ENCODE data around the gene SPC24. TPM values are rescaled to one million over a fixed set of nuclear protein-coding genes. Genes with fewer than 3 reads are reported as not detected.

SPC24 gene
- total and polyA plus RNA-seq, 2 of the 4 experiments (the other 2 are of a cell fraction), result 12.2 to 97.5 TPM

DNA sequence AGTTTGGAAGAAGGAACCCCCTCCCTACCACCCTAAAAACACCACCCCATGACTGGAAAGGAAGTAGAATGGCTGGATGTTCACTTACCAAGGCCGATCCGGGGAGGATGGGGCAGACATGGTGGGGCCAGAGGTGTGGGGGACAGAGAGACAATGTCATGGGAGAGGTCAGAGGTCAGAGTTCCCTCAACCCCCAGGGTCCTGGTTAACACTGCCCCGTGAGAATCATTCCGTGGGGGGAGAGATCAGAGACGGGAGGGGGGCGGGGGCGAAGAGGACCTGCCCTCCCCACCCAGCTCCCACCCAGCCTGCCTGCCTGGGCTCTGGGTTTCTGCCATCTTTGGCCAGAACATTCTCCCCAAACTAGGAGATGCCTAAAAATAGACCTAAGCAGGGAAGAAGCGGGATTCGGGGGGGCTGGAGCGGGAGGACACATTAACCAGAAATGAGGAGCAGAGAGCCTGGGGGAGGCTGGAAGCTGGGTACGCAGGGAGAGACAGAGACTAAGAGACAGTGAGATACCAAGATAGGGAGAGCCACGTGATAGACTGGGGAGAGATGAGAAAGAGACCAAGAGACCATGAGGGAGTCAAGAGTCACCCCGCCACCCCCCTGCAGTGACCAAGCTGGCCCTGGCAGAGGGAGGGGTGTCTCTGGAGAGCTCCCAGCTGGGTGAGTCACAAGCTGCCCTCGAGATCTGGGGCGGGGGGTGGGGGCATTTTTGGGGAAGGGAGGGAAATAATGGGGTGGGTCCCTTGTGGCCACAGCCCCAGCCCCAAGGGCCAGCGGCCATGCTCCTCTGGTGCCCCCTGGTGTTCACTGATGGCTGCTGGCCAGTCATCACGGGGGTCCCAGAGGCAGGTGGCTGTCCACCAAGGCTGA is 47.9 kb upstream of the SPC24 start:
- no TSS peak for BruUV-seq (replicated peaks)
- peak overlapping the region; percentile 81 for H2BK5ac ChIP-seq (ENCODE audit: low read depth, low read length, poor library complexity, severe bottlenecking)
- TF ChIP-seq CEBPB (IDR thresholded peaks at IDR 0.05; ENCODE audit: low read depth, low read length) (no peak), NFE2L2 (IDR thresholded peaks at IDR 0.05; ENCODE audit: low read depth, low read length) (no peak), SMC3 (IDR thresholded peaks at IDR 0.05; ENCODE audit: low read depth, low read length) (peak; percentile 86), BHLHE40 (IDR thresholded peaks at IDR 0.05; ENCODE audit: low read depth, low read length) (no peak), MXI1 (IDR thresholded peaks at IDR 0.05; ENCODE audit: borderline replicate concordance, low read depth, low read length) (peak; percentile 16; the same call in 1 of the 2 replicates), FOS (IDR thresholded peaks at IDR 0.05; ENCODE audit: low read depth, low read length) (peak; percentile 38; the same call in 1 of the 2 replicates), RCOR1 (IDR thresholded peaks at IDR 0.05; ENCODE audit: insufficient replicate concordance, low read length) (no peak), MAFK (IDR thresholded peaks at IDR 0.05; ENCODE audit: low read depth, low read length) (no peak), MAZ (IDR thresholded peaks at IDR 0.05; ENCODE audit: borderline replicate concordance, low read depth, low read length) (peak; percentile 80; the same call in 1 of the 2 replicates), RFX5 (IDR thresholded peaks at IDR 0.05; ENCODE audit: low read depth, low read length) (no peak), RAD21 (IDR thresholded peaks at IDR 0.05; ENCODE audit: low read length) (peak; percentile 86), CHD1 (IDR thresholded peaks at IDR 0.05; ENCODE audit: low read depth, low read length) (no peak), POLR2A (IDR thresholded peaks at IDR 0.05; ENCODE audit: low read depth, low read length) (no peak)
- TF ChIP-seq, protein P1, sequence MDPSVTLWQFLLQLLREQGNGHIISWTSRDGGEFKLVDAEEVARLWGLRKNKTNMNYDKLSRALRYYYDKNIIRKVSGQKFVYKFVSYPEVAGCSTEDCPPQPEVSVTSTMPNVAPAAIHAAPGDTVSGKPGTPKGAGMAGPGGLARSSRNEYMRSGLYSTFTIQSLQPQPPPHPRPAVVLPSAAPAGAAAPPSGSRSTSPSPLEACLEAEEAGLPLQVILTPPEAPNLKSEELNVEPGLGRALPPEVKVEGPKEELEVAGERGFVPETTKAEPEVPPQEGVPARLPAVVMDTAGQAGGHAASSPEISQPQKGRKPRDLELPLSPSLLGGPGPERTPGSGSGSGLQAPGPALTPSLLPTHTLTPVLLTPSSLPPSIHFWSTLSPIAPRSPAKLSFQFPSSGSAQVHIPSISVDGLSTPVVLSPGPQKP (IDR thresholded peaks at IDR 0.05; ENCODE audit: borderline replicate concordance, low read depth, low read length), result no peak
- TF ChIP-seq, protein P2, sequence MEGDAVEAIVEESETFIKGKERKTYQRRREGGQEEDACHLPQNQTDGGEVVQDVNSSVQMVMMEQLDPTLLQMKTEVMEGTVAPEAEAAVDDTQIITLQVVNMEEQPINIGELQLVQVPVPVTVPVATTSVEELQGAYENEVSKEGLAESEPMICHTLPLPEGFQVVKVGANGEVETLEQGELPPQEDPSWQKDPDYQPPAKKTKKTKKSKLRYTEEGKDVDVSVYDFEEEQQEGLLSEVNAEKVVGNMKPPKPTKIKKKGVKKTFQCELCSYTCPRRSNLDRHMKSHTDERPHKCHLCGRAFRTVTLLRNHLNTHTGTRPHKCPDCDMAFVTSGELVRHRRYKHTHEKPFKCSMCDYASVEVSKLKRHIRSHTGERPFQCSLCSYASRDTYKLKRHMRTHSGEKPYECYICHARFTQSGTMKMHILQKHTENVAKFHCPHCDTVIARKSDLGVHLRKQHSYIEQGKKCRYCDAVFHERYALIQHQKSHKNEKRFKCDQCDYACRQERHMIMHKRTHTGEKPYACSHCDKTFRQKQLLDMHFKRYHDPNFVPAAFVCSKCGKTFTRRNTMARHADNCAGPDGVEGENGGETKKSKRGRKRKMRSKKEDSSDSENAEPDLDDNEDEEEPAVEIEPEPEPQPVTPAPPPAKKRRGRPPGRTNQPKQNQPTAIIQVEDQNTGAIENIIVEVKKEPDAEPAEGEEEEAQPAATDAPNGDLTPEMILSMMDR (conservative IDR thresholded peaks at IDR 0.05; ENCODE audit: low read depth, low read length), result peak; percentile 84

More for the DNA sequence above, 47.9 kb upstream of the SPC24 start:
- Histone ChIP-seq H3K9me1 (ENCODE audit: insufficient read depth, low read length) (peaks cover 11% of the 10 kb centered on the region), H4K5ac (ENCODE audit: low read depth, low read length) (peak overlapping the region; percentile 89), H3K4ac (ENCODE audit: low read depth, low read length) (peak overlapping the region; percentile 100), H4K20me1 (ENCODE audit: insufficient read depth, low read length) (no peaks in the 10 kb centered on the region), H2AK5ac (ENCODE audit: low read depth, low read length) (peak overlapping the region; percentile 98), H3K9me3 (ENCODE audit: control insufficient read depth, insufficient read depth, low read length) (no peaks in the 10 kb centered on the region), H2BK20ac (ENCODE audit: low read depth, low read length) (peak overlapping the region; percentile 99), H3K14ac (replicated peaks; ENCODE audit: low read depth, low read length) (peak overlapping the region; percentile 96), H3K4me2 (ENCODE audit: low read depth, low read length) (peak overlapping the region; percentile 48), H3K27ac (ENCODE audit: insufficient read depth, low read length) (peak overlapping the region; percentile 89), H3K79me1 (ENCODE audit: low read depth in 1 of 2, low read length in 2 of 2) (peaks cover 8 to 21% of the 10 kb centered on the region in 2 experiments; a peak in 3 of 4 replicates), H3K4me3 (ENCODE audit: insufficient read depth, low read depth, low read length) (no peak overlapping the region), H3K18ac (ENCODE audit: low read depth, low read length) (peak overlapping the region; percentile 85), H2AFZ (replicated peaks; ENCODE audit: low read length, poor library complexity) (peak overlapping the region; percentile 91), H3K23ac (ENCODE audit: low read depth, low read length) (peak overlapping the region; percentile 98), H3K27me3 (ENCODE audit: control insufficient read depth, insufficient read depth, low read length) (no peaks in the 10 kb centered on the region), H2BK120ac (ENCODE audit: low read depth, low read length) (peak overlapping the region; percentile 93), H2BK15ac (ENCODE audit: low read depth, low read length) (peak overlapping the region; percentile 100), H3K4me1 (ENCODE audit: control insufficient read depth, insufficient read depth, low read length) (peaks cover 13% of the 10 kb centered on the region), H4K91ac (ENCODE audit: insufficient read depth, low read depth, low read length) (peak overlapping the region; percentile 99), H3K56ac (ENCODE audit: extremely low read depth, insufficient read depth, low read length) (peak overlapping the region; percentile 53), H4K8ac (ENCODE audit: low read depth in 2 of 2, low read length in 2 of 2) (peak overlapping the region; percentile 95 to 96), H3K36me3 (ENCODE audit: control insufficient read depth, insufficient read depth, low read length) (peaks cover 7% of the 10 kb centered on the region; the same call in 1 of the 2 replicates), H3K9ac (ENCODE audit: low read depth, low read length) (peak overlapping the region; percentile 61), H2AK9ac (replicated peaks; ENCODE audit: low read depth, low read length, poor library complexity) (peak overlapping the region; percentile 88)
- peak; percentile 80 for ATAC-seq (ENCODE audit: low read depth)
- DNase-seq, result peak; percentile 71
- dilution Hi-C loops (cut with HindIII; ENCODE audit: low sequenced_read_pairs, unreplicated experiment) (no loop called here), intact Hi-C loops (cut with micrococcal nuclease) (loop anchor here (1.0 kb wide), 3 partner anchors 66 to 167 kb away; no protein-coding TSS in a partner anchor), in situ Hi-C loops (cut with MboI; ENCODE audit: low sequenced_read_pairs) (loop anchor here (5.0 to 10.0 kb wide), 3 partner anchors 71 to 266 kb away; no protein-coding TSS in a partner anchor)
- 9% methylated on average over 4 of the region's 17 CpGs; no CpG with 5 or more reads in 1 of the 2 experiments for WGBS, 2 experiments (ENCODE audit: extremely low coverage in 2 of 2, insufficient read length in 1 of 2)
- ChIA-PET CTCF (interaction anchor here (0.6 to 1.2 kb wide), 7 partner anchors 8 to 262 kb away, joined by 3 to 6 read pairs (median 3); no protein-coding TSS in a partner anchor), POLR2A (ENCODE audit: unreplicated experiment) (no interaction called here)
